Measurements from ENCODE around the gene KLK1.

KLK1 gene

GRCh38 chr19:50837300-50837699 is 13.7 kb upstream of the KLK1 start:
- Histone ChIP-seq H3K4me1 (peaks cover 39% of the 10 kb centered on the region), H3K9me3 (peaks cover 6% of the 10 kb centered on the region), H3K27ac (no peak overlapping the region), H3K4me3 (no peak overlapping the region), H3K4me2 (peak overlapping the region; percentile 96), H3K9ac (no peak overlapping the region), H3K27me3 (no peaks in the 10 kb centered on the region), H3K36me3 (no peaks in the 10 kb centered on the region), H4K20me1 (no peaks in the 10 kb centered on the region)
- no peak for TF ChIP-seq Cebpa-rat (IDR thresholded peaks at IDR 0.05)

- no peaks in the 10 kb centered on the region for H3K9me3 ChIP-seq
- H3K27ac ChIP-seq, result 0 out of 2 replicates have a peak overlapping the region, but pooled peaks have one; percentile 64
- H3K36me3 ChIP-seq, result no peaks in the 10 kb centered on the region
- no peak for TF ChIP-seq Cebpa-rat (IDR thresholded peaks at IDR 0.05)
- no peaks in the 10 kb centered on the region for H3K27me3 ChIP-seq
- H4K20me1 ChIP-seq, result no peaks in the 10 kb centered on the region
- 0 out of 2 replicates have a peak overlapping the region, but pooled peaks have one; percentile 14 for H3K9ac ChIP-seq
- peak overlapping the region; percentile 96 for H3K4me2 ChIP-seq
- H3K4me1 ChIP-seq, result peaks cover 39% of the 10 kb centered on the region
- H3K4me3 ChIP-seq, result peak overlapping the region; percentile 77
Measured at GRCh38 chr19:50836543-50837195, 13.1 kb upstream of the KLK1 start.

GRCh38 chr19:50835785-50836542 is 12.4 kb upstream of the KLK1 start:
- Histone ChIP-seq H4K20me1 (no peaks in the 10 kb centered on the region), H3K4me1 (peaks cover 39% of the 10 kb centered on the region), H3K36me3 (no peaks in the 10 kb centered on the region), H3K9me3 (no peaks in the 10 kb centered on the region), H3K4me2 (peak overlapping the region; percentile 96), H3K4me3 (peak overlapping the region; percentile 77), H3K9ac (peak overlapping the region; percentile 79), H3K27me3 (no peaks in the 10 kb centered on the region), H3K27ac (peak overlapping the region; percentile 64)
- TF ChIP-seq Cebpa-rat (IDR thresholded peaks at IDR 0.05), result no peak

GRCh38 chr19:50835103-50835784 is 11.7 kb upstream of the KLK1 start:
- H3K4me3 ChIP-seq, result peak overlapping the region; percentile 77

GRCh38 chr19:50833802-50834167 is 10.2 kb upstream of the KLK1 start:
- no peak overlapping the region for H3K9ac ChIP-seq
- no peak overlapping the region for H3K4me3 ChIP-seq
- H3K36me3 ChIP-seq, result no peaks in the 10 kb centered on the region
- no peak overlapping the region for H3K27ac ChIP-seq
- H4K20me1 ChIP-seq, result no peaks in the 10 kb centered on the region
- H3K4me1 ChIP-seq, result peaks cover 50% of the 10 kb centered on the region
- no peaks in the 10 kb centered on the region for H3K9me3 ChIP-seq
- no peaks in the 10 kb centered on the region for H3K27me3 ChIP-seq
- no peak overlapping the region for H3K4me2 ChIP-seq
- TF ChIP-seq Cebpa-rat (IDR thresholded peaks at IDR 0.05), result no peak

More at GRCh38 chr19:50835103-50835784, 11.7 kb upstream of the KLK1 start:
- H3K36me3 ChIP-seq, result no peaks in the 10 kb centered on the region
- H3K9me3 ChIP-seq, result no peaks in the 10 kb centered on the region
- H4K20me1 ChIP-seq, result no peaks in the 10 kb centered on the region
- TF ChIP-seq Cebpa-rat (IDR thresholded peaks at IDR 0.05), result no peak
- peak overlapping the region; percentile 64 for H3K27ac ChIP-seq
- H3K4me2 ChIP-seq, result peak overlapping the region; percentile 96
- no peaks in the 10 kb centered on the region for H3K27me3 ChIP-seq
- H3K4me1 ChIP-seq, result peaks cover 40% of the 10 kb centered on the region
- peak overlapping the region; percentile 79 for H3K9ac ChIP-seq

- H3K9me3 ChIP-seq, result no peaks in the 10 kb centered on the region
- no peak within 1 kb of the TSS for H3K4me3 ChIP-seq
- H3K4me1 ChIP-seq, result peaks cover 45% of the 10 kb centered on the region
- H3K36me3 ChIP-seq, result no peaks in the 10 kb centered on the region
- H3K27me3 ChIP-seq, result no peaks in the 10 kb centered on the region
- H4K20me1 ChIP-seq, result no peaks in the 10 kb centered on the region
- no peak within 1 kb of the TSS for H3K9ac ChIP-seq
- H3K27ac ChIP-seq, result no peak within 1 kb of the TSS
- H3K4me2 ChIP-seq, result no peak within 1 kb of the TSS
- TF ChIP-seq Cebpa-rat (IDR thresholded peaks at IDR 0.05), result no peak
Measured at GRCh38 chr19:50833117-50833801, 9.7 kb upstream of the KLK1 start, which contains the start of gene KLK15. KLK15 (minus strand) TSS chr19:50833574; CDS start chr19:50831492, 2,082 bp downstream.

- Histone ChIP-seq H3K27me3 (no peaks in the 10 kb centered on the region), H3K4me1 (peaks cover 39% of the 10 kb centered on the region), H3K4me2 (no peak overlapping the region), H3K27ac (no peak overlapping the region), H3K4me3 (no peak overlapping the region), H4K20me1 (no peaks in the 10 kb centered on the region), H3K36me3 (no peaks in the 10 kb centered on the region), H3K9ac (no peak overlapping the region), H3K9me3 (no peaks in the 10 kb centered on the region)
- no peak for TF ChIP-seq Cebpa-rat (IDR thresholded peaks at IDR 0.05)
Measured at GRCh38 chr19:50832666-50833065, 9.1 kb upstream of the KLK1 start.

- no peak overlapping the region for H3K4me2 ChIP-seq
- no peaks in the 10 kb centered on the region for H4K20me1 ChIP-seq
- no peaks in the 10 kb centered on the region for H3K36me3 ChIP-seq
- TF ChIP-seq Cebpa-rat (IDR thresholded peaks at IDR 0.05), result no peak
- H3K4me3 ChIP-seq, result no peak overlapping the region
- H3K9me3 ChIP-seq, result peaks cover 12% of the 10 kb centered on the region; the same call in 1 of the 2 replicates
- H3K9ac ChIP-seq, result no peak overlapping the region
- peaks cover 23% of the 10 kb centered on the region for H3K4me1 ChIP-seq
- H3K27ac ChIP-seq, result no peak overlapping the region
- H3K27me3 ChIP-seq, result no peaks in the 10 kb centered on the region
Measured at GRCh38 chr19:50831026-50831396, 7.4 kb upstream of the KLK1 start.

GRCh38 chr19:50830266-50831025 is 6.9 kb upstream of the KLK1 start:
- TF ChIP-seq Cebpa-rat (IDR thresholded peaks at IDR 0.05), result no peak
- no peak overlapping the region for H3K4me2 ChIP-seq

More at GRCh38 chr19:50830266-50831025, 6.9 kb upstream of the KLK1 start:
- Histone ChIP-seq H3K9ac (no peak overlapping the region; the same call in 1 of the 2 replicates), H3K27me3 (no peaks in the 10 kb centered on the region), H3K36me3 (no peaks in the 10 kb centered on the region), H3K9me3 (peaks cover 12% of the 10 kb centered on the region; the same call in 1 of the 2 replicates), H3K4me1 (peaks cover 21% of the 10 kb centered on the region), H3K27ac (no peak overlapping the region), H3K4me3 (no peak overlapping the region), H4K20me1 (no peaks in the 10 kb centered on the region)
